ENCODE measurements around the gene PRSS36. TPM values are rescaled to one million over a fixed set of nuclear protein-coding genes. Genes with fewer than 3 reads are reported as not detected.
"Not testable (repeated sequence)": the region's sequence is repeated elsewhere in the genome, so short reads cannot be mapped to it uniquely, and the experiment has no call there.

PRSS36 gene
- total RNA-seq, 1 donor from 2014 or later, result 3.0 TPM

GRCh38 chr16:31186176-31186575 lies 36.3 kb upstream of the PRSS36 start:
- DNase-seq (ENCODE audit: missing footprints), result no peak
- no peak for ATAC-seq
- intact Hi-C loops (cut with DNase I), result loop anchor here (10.0 kb wide), 1 partner anchor 259 kb away; the partner anchor contains the start of gene ZNF843

GRCh38 chr16:31185339-31185738 lies 35.5 kb upstream of the PRSS36 start:
- ATAC-seq (no peak), DNase-seq (ENCODE audit: missing footprints) (no peak)
- intact Hi-C loops (cut with DNase I), result loop anchor here (10.0 kb wide), 1 partner anchor 259 kb away; the partner anchor contains the start of gene ZNF843

DNA sequence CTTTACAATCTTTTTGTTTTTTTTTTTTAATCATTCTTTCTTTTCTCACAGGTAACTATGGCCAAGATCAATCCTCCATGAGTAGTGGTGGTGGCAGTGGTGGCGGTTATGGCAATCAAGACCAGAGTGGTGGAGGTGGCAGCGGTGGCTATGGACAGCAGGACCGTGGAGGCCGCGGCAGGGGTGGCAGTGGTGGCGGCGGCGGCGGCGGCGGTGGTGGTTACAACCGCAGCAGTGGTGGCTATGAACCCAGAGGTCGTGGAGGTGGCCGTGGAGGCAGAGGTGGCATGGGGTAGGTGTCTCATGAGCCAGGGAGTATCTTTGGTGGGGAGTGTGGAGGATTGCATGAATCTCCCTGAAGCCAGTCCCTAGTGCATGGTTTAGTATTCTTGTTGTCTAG lies 35.0 kb upstream of the PRSS36 start:
- no peak for DNase-seq (ENCODE audit: missing footprints)
- intact Hi-C loops (cut with DNase I), result loop anchor here (10.0 kb wide), 1 partner anchor 260 kb away; the partner anchor contains the start of gene ZNF843
- no peak for ATAC-seq

DNA sequence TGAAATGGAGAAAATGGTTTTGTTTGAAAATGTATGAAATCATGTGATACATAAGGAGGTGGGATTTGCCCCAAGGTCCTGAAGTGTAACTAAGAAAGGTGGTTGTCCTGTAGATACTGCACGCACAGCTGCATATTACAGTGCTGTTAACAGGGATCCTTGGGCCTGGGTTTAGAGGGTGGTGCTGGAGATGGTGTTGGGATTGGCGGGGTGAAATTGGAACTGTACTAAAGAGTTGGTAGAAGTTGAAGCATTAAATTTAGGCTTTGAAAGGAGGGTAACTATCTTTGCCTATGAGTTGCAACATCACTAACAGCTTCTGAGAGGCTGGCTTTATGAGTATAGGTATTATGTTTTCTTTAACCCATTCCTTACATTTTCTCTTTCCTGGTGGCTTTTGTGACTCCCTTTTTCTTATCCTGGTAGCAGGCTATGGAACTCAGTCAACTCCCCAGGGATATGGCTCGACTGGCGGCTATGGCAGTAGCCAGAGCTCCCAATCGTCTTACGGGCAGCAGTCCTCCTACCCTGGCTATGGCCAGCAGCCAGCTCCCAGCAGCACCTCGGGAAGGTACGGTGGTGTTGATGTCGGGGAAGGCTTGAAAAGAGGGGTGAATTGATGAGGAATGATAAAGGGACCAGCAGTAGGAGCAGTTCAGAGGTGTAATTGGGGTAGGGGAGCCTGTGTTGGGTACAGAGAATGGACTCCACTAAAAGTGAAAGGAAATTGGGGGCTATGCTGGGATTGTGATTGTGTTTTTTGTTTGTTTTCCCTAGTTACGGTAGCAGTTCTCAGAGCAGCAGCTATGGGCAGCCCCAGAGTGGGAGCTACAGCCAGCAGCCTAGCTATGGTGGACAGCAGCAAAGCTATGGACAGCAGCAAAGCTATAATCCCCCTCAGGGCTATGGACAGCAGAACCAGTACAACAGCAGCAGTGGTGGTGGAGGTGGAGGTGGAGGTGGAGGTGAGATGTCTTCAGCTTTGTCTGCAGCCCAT lies 33.9 kb upstream of the PRSS36 start:
- ATAC-seq (no peak), DNase-seq (ENCODE audit: missing footprints) (no peak)
- intact Hi-C loops (cut with DNase I), result loop anchor here (10.0 kb wide), 1 partner anchor 261 kb away; the partner anchor contains the start of gene ZNF843

DNA sequence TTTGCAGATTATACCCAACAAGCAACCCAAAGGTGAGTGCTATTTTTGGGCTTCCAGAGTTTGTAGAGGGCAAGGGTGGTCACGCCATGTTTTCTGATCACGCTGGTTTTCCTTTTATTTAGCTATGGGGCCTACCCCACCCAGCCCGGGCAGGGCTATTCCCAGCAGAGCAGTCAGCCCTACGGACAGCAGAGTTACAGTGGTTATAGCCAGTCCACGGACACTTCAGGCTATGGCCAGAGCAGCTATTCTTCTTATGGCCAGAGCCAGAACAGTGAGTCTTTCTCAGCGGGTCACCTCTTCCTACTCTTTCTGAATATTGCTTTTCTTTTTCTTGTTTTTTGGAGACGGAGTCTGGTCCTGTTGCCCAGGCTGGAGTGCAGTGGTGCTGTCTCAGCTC lies 32.5 kb upstream of the PRSS36 start:
- no peak for DNase-seq (ENCODE audit: missing footprints)
- intact Hi-C loops (cut with DNase I), result loop anchor here (10.0 kb wide), 1 partner anchor 262 kb away; the partner anchor contains the start of gene ZNF843
- ATAC-seq, result no peak

- ATAC-seq, result no peak
- intact Hi-C loops (cut with DNase I), result loop anchor here (10.0 kb wide), 1 partner anchor 264 kb away; the partner anchor contains the start of gene ZNF843
- no peak for DNase-seq (ENCODE audit: missing footprints)
Observed at GRCh38 chr16:31181102-31181830, 31.4 kb upstream of the PRSS36 start.

- peak; percentile 89 for ATAC-seq
- intact Hi-C loops (cut with DNase I), result loop anchor here (2.0 to 10.0 kb wide), 2 partner anchors 37 to 265 kb away; partner anchors contain the start of gene ZNF843
Observed at GRCh38 chr16:31179747-31180459, 30.0 kb upstream of the PRSS36 start, which contains the start of gene FUS. TSS of gene FUS (plus strand) at chr16:31180139. CDS start at chr16:31180215, 76 bp downstream.

GRCh38 chr16:31179219-31179746 lies 29.4 kb upstream of the PRSS36 start:
- intact Hi-C loops (cut with DNase I), result loop anchor here (2.0 kb wide), 1 partner anchor 36 kb away; no protein-coding TSS in a partner anchor
- ATAC-seq (no peak), DNase-seq (ENCODE audit: missing footprints) (no peak)

More at GRCh38 chr16:31179747-31180459, 30.0 kb upstream of the PRSS36 start, which contains the start of gene FUS:
- peak; percentile 96 for DNase-seq (ENCODE audit: missing footprints)

DNA sequence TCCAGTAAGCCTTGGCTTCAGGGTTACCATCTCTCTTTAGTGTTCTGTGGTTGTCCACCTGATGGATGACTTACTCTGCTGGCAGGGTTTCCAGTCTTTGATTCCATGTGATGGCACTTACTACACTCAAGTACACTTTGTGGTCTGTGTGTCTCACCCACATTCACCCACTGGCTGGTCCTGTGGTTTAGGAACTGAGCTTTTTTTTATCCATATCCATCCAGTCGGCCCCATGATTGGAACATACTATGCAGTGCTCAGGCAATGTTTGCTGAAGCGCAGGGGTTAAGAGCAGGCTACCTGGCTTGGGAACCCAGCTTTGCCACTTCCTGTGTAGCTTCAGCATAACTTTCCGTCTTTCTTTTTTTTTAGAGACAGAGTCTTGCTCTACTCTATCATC lies 27.3 kb upstream of the PRSS36 start:
- ATAC-seq (no peak), DNase-seq (ENCODE audit: missing footprints) (no peak)
- intact Hi-C loops (cut with DNase I), result no loop called here

GRCh38 chr16:31170048-31170447 lies 20.2 kb upstream of the PRSS36 start:
- DNase-seq (ENCODE audit: missing footprints); intact Hi-C loops (cut with DNase I): not testable (repeated sequence)
- peak; percentile 95 for ATAC-seq

DNA sequence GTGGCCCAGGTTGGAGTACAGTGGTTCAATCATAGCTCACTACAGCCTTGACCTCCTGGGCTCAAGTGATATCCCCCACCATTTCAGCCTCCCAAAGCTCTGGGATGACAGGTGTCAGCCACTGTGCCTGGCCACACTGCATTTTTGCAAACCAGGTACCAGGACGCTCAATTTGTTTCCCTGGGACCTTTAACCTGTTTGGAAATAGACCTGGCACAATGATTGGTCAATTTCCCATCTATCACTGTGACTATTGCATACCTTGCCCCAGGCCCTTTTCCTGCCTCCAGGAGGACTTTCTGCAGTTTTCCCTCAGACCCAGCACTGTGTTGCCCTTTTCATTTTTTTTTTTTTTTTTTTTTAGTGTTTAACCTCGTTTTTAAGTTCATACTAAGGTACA lies 19.0 kb upstream of the PRSS36 start:
- no peak for ATAC-seq
- DNase-seq (ENCODE audit: missing footprints), result no peak
- intact Hi-C loops (cut with DNase I), result no loop called here

GRCh38 chr16:31167315-31167714 lies 17.4 kb upstream of the PRSS36 start:
- no peak for ATAC-seq
- intact Hi-C loops (cut with DNase I), result no loop called here
- DNase-seq (ENCODE audit: missing footprints), result no peak

DNA sequence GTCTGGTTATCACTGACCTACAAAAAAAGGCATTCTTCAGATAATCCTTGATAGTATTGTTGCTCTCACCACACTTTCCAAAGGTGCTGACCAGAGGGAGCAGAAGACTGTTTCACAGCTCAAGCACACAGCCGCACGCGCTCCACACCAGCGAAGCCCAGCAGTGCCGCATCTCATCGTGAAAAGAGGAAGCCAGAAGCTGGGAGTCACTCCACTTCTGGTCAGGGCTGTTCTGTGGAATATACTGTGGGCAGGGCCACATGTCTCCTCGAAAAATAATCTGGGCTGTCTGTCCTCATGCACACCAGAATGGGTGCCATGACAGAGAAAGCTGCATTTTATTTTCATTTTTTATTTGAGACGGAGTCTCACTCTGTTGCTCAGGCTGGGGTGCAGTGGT lies 7.3 kb upstream of the PRSS36 start:
- no peak for DNase-seq (ENCODE audit: missing footprints)
- peak; percentile 50 for ATAC-seq
- intact Hi-C loops (cut with DNase I), result no loop called here

- ATAC-seq; DNase-seq (ENCODE audit: missing footprints); intact Hi-C loops (cut with DNase I): not testable (repeated sequence)
Observed at GRCh38 chr16:31150976-31151375, 1.1 kb upstream of the PRSS36 start.

- ATAC-seq (peak; percentile 41), DNase-seq (ENCODE audit: missing footprints) (no peak)
- intact Hi-C loops (cut with DNase I), result no loop called here
Observed at GRCh38 chr16:31149332-31149731, 534 bp downstream of the PRSS36 start.

GRCh38 chr16:31148896-31149295 lies 970 bp downstream of the PRSS36 start:
- intact Hi-C loops (cut with DNase I), result no loop called here
- no peak for ATAC-seq
- no peak for DNase-seq (ENCODE audit: missing footprints)

DNA sequence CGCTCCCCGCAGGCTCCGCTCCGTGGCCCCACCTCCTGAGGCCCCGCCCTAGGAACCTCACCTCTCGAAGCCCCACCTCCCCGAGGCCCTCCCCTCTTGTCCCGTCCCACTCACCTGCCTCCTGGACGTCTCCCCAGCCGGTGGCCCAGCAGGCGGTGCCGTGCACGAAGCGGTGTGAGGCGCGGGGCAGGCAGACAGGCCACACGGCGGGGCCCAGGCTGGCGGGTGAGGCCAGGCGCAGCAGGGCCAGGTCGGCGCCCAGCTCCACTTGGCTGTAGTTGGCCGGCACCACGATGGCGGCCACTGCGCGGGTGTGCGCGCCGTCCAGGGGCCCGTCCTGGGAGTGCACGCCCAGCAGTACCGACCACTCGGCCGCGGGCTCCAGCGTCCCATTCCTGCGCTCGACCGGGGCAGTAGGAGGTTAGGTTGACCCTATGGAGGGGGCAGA lies 1.6 kb downstream of the PRSS36 start:
- ATAC-seq (no peak), DNase-seq (ENCODE audit: missing footprints) (no peak)
- intact Hi-C loops (cut with DNase I), result no loop called here

DNA sequence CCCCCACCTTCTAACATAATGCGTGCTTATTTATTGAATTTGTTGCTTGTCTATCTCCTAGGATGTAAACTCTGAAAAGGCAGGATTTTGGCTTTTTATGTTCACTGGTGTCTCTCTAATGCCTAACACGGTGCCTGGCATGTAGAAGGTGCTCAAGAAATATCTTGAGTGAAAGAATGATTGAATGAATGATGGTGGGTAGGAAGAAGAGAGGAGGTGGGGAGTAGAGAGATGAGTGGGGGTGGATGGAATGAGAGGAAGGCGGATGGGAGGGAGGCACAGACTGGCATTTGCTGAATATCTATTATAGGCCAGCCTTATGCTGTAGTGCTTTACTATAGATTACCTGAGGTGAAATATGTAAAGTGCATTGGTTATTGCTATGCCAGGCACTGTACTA lies 2.3 kb downstream of the PRSS36 start:
- DNase-seq (ENCODE audit: missing footprints) (no peak), ATAC-seq (no peak)
- intact Hi-C loops (cut with DNase I), result no loop called here
